Ascending aorta (tissue), 2 donors: ENCODE measurements around the gene LEPROT. TPM values are rescaled to one million over a fixed set of nuclear protein-coding genes. Genes with fewer than 3 reads are reported as not detected.

Source experiments
- DNase-seq, 2 donors: peaks; one replicate each; pipeline ENCODE4 v3.0.0-alpha.2; 2019; ENCODE audit warnings: low spot score in 2 of 2
- H3K27ac ChIP-seq, 2 donors: fragments of 200-600 bp; sonication (generic); one replicate each; pipeline ENCODE4 v1.5.1; 2016 to 2017; ENCODE audit warnings: mild to moderate bottlenecking in 1 of 2
- H3K27me3 ChIP-seq: fragments of 200-600 bp; sonication (generic); one replicate; pipeline ENCODE4 v1.5.1; 2017
- H3K36me3 ChIP-seq, 2 donors: fragments of 200-600 bp; sonication (generic); one replicate each; pipeline ENCODE4 v1.5.1; 2016
- H3K4me1 ChIP-seq, 2 donors: fragments of 200-600 bp; sonication (generic); one replicate each; pipeline ENCODE4 v1.5.1; 2016 to 2017; ENCODE audit warnings: mild to moderate bottlenecking in 1 of 2
- H3K4me3 ChIP-seq, 2 donors: fragments of 200-600 bp; sonication (generic); one replicate each; pipeline ENCODE4 v1.5.1; 2016 to 2017; ENCODE audit warnings: mild to moderate bottlenecking in 1 of 2
- H3K9me3 ChIP-seq, 2 donors: fragments of 200-600 bp; sonication (generic); one replicate each; pipeline ENCODE4 v1.5.1; 2016
- CTCF ChIP-seq, 3 experiments: fragments of 200-600 bp in 2 of 3; fragments of 450-650 bp in 1 of 3; sonication (generic) in 2 of 3; IDR thresholded peaks; one replicate each; pipeline ENCODE4 v1.5.1; 2016 to 2019; ENCODE audit warnings: antibody characterized with exemption in 3 of 3, mild to moderate bottlenecking in 1 of 3, moderate library complexity in 1 of 3
- intact Hi-C: fragments of 100-400 bp; cut with DNase I; formaldehyde crosslinking; loops from one replicate; pipeline ENCODE4 v1.15.1; 2023
- total RNA-seq: library from RNA; depleted of rRNA; stranded (reverse); fragments of >200 nt; gene quantifications from one replicate; pipeline ENCODE4 v1.1.0, GENCODE V29; 2016

Gene LEPROT
- total RNA-seq, 1 donor from 2014 or later, result 312 TPM

GRCh38 chr1:65424573-65424889 is 4.1 kb downstream of the LEPROT start:
- Histone ChIP-seq H3K27ac (no peak overlapping the region), H3K4me3 (no peak overlapping the region), H3K4me1 (peaks cover 4 to 28% of the 10 kb centered on the region in 2 donors), H3K27me3 (no peaks in the 10 kb centered on the region), H3K36me3 (peaks cover 9 to 28% of the 10 kb centered on the region in 2 donors), H3K9me3 (no peaks in the 10 kb centered on the region)
- no peak for TF ChIP-seq CTCF (IDR thresholded peaks at IDR 0.05)
- no peak for DNase-seq
- intact Hi-C loops, result loop anchor here (5.0 to 10.0 kb wide), 2 partner anchors 840 to 1832 kb away; partner anchors contain the start of gene PGM1

- Histone ChIP-seq H3K27me3 (no peaks in the 10 kb centered on the region), H3K36me3 (peaks cover 9 to 28% of the 10 kb centered on the region in 2 donors), H3K27ac (no peak overlapping the region), H3K4me3 (no peak overlapping the region), H3K9me3 (no peaks in the 10 kb centered on the region), H3K4me1 (peaks cover 4 to 32% of the 10 kb centered on the region in 2 donors)
- DNase-seq, result no peak
- TF ChIP-seq CTCF (IDR thresholded peaks at IDR 0.05), result no peak
- intact Hi-C loops, result loop anchor here (10.0 kb wide), 1 partner anchor 840 kb away; no protein-coding TSS in a partner anchor
Observed at GRCh38 chr1:65425006-65425405, 4.5 kb downstream of the LEPROT start.

GRCh38 chr1:65425697-65426096 is 5.2 kb downstream of the LEPROT start:
- no peak for TF ChIP-seq CTCF (IDR thresholded peaks at IDR 0.05)
- Histone ChIP-seq H3K4me1 (peaks cover 4 to 35% of the 10 kb centered on the region in 2 donors), H3K27ac (no peak overlapping the region), H3K36me3 (peaks cover 9 to 33% of the 10 kb centered on the region in 2 donors), H3K9me3 (no peaks in the 10 kb centered on the region), H3K27me3 (no peaks in the 10 kb centered on the region), H3K4me3 (no peak overlapping the region)
- intact Hi-C loops, result loop anchor here (10.0 kb wide), 1 partner anchor 839 kb away; no protein-coding TSS in a partner anchor
- no peak for DNase-seq

- intact Hi-C loops, result loop anchor here (10.0 kb wide), 1 partner anchor 836 kb away; no protein-coding TSS in a partner anchor
- Histone ChIP-seq H3K9me3 (no peaks in the 10 kb centered on the region), H3K36me3 (peaks cover 14 to 48% of the 10 kb centered on the region in 2 donors), H3K27ac (peak overlapping the region; percentile 59 to 65), H3K4me3 (no peak overlapping the region), H3K27me3 (no peaks in the 10 kb centered on the region), H3K4me1 (peaks cover 0 to 30% of the 10 kb centered on the region in 2 donors)
- DNase-seq, result no peak
- no peak for TF ChIP-seq CTCF (IDR thresholded peaks at IDR 0.05)
Observed at GRCh38 chr1:65429078-65429477, 8.6 kb downstream of the LEPROT start.

- H3K36me3 ChIP-seq, result peaks cover 14 to 50% of the 10 kb centered on the region in 2 donors
- H3K9me3 ChIP-seq, result no peaks in the 10 kb centered on the region
- H3K4me1 ChIP-seq, result peaks cover 0 to 23% of the 10 kb centered on the region in 2 donors
- no peak for TF ChIP-seq CTCF (IDR thresholded peaks at IDR 0.05)
- peak overlapping the region; percentile 59 to 65 for H3K27ac ChIP-seq
- no peak overlapping the region for H3K4me3 ChIP-seq
- H3K27me3 ChIP-seq, result no peaks in the 10 kb centered on the region
- DNase-seq, result no peak
- intact Hi-C loops, result loop anchor here (5.0 to 10.0 kb wide), 2 partner anchors 257 to 835 kb away; no protein-coding TSS in a partner anchor
Observed at GRCh38 chr1:65429806-65430205, 9.3 kb downstream of the LEPROT start.
